HG03520 (cell line): ENCODE data around the gene ITPKB.

Source experiments
- ATAC-seq: cut with Tn5 transposase; IDR thresholded peaks from one replicate; pipeline ENCODE4 v1.9.1; 2021; ENCODE audit warnings: mild to moderate bottlenecking, moderate library complexity; ENCODE audit not compliant: unreplicated experiment

Gene ITPKB

DNA sequence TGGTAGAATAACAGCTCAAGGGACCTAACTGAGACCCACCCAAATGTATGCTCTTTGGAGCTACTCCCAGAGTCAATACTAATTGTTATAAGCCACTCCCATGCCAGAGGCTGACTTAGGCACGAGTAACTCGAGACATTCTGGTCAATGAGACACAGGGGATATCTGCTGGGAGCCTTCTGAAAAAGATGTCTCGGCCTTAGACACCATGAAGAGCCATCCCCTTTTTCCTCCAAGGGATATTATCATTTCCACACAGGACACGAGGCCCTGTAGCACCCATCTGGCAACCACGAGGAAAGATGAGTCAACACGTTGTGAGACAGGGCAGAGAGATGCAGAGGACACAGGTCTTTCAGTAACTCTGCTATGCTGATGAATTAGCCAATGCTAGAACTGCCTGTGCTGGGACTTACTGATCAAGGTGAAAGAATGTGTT is 30.7 kb downstream of the ITPKB start:
- ATAC-seq, result no peak

DNA sequence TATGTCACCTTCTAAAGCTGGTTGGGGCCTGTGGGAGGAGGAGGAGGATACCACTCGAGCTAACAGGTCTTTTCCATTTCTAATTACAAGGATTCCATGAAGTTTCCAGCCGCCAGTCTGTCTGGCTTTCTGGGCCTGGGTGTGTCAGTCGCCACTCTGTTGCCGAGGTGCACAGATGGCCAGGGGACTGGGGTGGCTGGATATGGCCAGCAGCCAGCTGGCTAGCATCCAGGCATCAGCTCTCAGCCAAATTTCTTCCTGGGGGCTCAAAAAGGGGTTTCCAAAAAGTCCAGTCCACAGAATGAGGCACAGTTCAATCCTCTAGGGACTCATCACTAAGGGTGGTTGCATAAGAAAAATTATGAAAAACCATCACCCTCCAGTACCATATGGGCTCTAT is 32.4 kb downstream of the ITPKB start:
- no peak for ATAC-seq

DNA sequence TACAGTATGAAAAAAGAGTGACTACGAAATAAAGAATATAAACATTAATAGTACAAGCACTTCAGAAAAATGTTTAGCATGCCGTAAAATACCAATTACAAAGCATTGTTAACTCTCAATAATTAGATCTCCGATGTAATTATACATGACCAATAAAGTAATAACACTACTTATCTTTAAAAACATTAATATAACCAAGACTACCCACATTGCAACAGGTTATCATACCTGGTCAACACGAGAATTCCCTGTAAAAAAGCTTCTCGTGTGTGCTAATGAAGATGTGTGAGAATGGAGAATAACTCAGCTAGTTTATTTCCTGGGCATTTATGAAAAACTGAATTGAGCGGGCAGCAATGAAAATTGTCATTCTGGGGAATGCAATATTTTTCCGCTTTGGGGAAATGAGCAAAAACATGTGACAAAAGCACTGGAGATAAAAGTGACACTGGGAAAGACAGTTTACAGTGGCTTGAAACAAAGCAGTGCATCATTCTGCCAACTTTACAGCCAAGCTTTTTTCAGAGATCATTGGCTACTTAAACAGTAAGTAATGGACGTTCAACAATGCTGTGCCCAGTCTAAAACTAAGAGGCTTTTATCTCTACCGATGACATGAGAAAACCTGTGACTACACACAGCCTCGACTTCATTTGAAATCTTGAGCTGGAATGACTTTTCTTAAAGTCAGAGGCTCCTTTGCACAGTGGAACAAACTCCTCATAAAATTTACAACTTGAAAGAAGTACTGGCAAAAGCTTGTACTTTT is 34.7 kb downstream of the ITPKB start:
- ATAC-seq, result no peak

DNA sequence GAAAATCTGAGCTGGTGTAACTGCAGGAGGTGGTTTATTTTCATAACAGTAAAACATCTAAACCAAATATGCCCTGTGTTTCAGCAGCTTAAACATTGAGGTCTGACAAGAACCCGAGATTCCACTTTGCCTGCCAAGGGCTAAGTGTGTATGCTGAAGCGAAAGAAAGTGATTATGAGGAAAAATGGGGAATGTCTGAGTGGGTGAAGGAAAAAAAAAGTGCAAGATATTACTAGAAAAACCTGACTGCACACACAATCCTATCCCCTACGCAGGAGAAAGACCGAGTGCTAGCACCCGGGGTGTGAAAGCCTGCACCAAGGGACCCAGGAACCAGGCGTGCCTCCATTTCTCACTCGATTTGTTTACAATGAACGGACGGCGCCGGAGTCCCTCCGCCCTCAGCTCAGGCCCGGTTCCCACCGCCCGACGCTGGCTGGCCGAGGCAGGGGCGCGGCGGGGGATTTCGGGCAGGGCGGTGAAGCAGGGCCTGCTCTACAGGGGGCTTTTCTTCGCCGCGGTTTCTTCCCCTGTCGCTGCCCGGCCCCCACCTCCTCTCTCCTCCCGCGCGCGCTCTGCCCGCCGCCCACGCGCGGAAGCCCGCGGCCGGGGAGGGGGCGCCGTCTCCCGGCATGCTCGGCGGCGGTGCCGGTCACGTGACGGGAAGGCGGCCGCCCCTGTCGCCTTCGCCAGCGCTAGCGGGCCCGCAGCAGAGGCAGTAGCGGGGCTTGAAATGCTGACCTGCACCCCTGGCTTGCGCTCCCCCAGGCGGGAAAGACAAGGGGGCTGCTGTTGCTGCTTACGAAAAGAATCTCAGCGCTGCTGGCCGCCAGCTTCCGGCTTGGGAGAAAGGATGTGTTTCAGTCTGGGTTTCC is 35.9 kb downstream of the ITPKB start:
- peak; percentile 67 for ATAC-seq

DNA sequence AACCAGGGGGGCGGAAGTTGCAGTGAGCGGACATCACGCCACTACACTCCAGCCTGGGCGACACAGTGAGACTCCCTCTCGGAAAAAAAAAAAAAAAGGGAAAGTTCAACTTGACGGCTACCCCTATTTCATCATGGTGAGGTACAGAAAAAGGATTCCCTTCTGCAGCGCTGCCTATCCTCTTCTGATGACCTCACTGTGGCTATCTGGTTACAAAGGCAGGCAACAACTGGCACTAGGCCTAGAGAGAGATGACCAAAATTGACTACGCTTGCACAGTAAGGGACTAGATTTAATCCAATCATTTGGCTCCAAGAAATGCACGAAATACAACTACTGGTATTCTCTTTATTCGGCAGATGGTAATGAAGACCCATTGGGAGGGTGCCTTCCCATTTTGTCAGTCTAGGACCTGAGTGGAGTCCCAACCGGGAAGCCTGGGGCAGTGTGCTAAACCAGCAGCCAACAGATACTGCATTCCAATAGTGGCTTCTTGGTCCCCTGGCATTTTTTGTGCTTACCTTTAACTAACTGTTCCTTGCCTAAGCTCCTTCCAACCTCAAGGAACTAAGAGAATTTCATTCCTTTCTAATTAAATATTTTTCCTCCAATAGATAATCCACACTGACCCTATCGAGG is 36.6 kb downstream of the ITPKB start:
- ATAC-seq, result no peak

DNA sequence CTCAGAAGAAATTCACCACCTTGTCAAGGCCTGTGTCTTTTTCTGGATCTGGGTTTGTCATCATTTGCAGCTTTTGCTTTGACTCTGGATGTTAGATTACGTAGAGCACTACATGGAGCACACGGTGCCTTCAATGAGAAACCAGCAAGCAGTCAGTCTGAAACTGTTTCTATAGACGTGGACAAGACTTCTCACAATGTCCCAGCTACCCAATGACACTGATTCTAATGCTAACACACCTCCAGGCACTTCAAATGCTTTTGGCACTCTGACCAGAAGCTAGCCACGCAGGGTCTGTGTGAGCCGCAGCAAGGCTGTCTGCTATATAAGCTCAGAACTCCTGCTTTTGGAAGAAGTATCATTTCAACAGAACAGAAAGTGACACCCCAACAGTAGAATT is 38.2 kb downstream of the ITPKB start:
- ATAC-seq, result no peak

DNA sequence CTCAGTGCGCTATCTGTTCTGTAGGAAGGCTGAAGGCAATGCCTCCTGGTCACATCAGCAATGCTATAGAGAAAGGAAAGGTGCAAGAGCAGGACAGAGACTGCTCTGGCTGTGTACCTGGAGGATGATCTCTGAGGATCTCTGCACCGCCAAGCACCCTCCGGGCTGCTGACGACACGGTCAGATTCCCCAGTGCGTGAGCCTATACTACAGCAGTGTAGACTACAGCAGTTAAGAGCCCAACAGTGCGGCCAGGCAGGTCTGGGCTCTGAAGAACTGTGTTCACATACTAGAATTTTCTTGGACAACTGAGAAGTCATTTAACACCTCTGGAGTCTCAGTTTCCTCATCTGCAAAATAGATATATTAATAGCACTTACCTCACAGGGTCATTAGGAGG is 39.9 kb downstream of the ITPKB start:
- ATAC-seq, result no peak

DNA sequence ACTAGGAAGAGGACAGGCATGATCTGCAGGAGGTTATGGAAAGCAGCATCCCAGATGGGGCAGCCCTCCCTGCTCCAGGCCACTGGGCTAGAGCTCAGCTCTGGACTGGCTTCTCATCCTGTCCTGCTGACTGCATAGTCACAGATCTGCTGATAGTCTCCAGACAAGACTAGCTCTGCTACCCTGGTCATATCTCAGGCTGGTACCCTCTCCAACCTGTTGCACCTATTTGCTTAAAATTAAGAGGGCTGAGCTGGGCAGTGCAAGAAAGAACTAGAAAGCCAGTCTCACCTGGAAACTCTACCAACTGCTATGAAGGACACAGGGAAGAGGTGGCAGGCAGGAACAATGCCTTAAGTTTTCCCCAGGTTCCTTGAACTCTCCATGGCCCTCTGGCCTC is 40.4 kb downstream of the ITPKB start:
- ATAC-seq, result no peak

DNA sequence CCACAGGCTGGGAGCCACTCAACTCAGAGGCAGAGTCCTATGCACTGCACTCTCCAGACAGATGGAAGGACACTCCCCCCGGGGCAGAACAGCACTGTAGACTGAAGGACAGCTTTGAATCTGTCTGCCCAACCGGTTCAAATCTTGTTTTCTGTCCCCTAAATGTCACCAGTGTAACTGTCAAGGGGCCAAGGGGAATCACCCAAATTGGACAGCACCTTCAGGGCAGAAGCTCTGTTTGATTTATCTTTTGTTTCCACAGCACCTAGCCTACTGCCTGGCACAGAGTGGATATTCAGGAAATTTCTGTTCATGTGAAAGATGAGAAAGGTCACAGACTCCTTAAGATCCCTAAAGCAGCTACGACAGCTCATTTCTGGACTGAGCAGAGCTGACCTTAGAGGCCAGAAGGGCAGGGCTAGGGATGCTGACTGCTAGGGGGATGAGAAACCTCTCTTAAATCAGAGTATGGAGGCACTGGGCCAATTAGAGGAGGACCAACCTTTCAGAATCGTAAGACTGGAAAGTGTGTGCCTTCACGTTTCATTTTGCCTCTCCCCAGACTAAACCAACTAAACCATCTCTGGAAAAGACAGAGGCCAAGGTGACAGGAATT is 41.0 kb downstream of the ITPKB start:
- ATAC-seq, result no peak

DNA sequence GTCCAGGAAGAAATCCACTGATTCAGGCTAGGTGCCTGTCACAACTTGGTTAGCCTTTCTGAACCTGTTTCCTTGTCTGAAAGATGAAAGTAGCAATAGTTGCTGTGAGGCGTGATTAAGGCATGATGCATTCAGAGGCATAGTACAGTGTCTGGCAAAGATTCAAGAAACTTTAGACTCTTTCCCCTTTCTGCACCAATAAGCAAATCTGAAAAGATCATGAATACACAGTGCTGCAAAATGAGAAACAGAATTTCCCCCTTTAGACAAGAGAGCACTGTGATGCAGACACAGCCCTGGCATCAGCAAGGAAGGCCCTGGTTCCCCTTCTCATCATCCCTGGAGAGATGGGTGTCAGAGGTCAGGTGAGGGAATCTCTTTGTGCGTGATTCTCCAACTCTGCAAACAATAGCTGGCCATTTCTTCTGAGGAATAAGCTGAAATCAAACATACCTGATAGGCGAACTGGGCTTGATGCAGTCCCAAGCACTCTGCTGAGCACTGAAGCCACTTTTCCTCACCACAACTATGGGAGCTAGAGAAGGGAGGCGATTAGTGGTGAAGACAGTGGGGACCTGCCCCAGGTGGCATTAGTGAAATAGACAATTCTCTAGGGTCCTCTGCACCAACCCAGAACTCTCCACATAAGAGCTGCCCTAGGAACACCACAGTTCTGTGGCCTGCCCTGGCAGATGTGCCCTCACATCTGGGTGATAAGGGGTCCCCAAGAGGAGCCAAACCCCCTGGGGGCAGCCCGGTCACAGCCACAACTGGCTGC is 41.7 kb downstream of the ITPKB start:
- ATAC-seq, result no peak

DNA sequence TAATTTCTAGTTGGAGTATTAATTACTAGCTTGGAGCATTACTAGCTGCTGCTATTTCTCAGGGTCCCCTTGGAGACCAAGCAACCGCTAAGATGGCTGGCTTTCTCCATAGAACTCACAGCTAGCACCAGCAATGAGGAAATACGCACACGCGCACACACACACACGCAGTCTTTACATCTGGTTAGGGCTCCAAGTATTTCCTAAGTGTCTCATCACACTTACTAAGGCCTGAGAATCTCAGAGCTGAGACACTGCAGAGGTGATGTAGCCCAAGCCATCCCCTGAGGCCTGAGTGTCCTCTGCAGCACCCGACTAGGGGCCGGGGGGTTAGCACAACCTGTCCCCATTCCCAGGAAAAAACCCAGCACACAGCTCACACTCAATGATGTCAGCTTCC is 42.5 kb downstream of the ITPKB start:
- ATAC-seq, result no peak

DNA sequence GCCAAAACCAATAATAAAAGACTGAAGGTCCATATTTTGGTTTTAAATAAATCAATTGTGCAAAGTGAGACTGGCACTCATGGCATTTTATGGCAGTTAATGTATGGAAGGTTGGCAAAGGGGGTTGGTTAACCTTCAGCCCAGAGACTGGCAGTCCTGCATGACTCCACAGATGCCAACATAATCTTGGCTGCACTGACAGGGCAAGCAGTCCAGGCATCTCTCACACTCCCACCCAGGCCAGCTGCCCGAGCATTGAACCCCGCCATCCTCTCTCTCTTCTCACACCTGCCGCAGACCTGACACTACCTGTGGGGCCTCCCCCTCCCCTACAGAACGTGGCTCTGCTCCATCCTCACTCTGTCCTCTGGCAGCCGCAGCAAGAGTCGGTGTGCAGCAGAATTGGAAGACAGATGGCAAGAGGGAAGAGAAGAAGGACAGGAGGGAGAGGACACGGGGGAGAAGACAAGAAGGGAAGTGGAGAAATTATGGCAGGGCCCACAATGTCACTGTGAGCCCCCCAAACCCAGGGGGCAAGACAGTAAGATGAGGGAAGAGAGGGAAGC is 43.7 kb downstream of the ITPKB start:
- ATAC-seq, result no peak

DNA sequence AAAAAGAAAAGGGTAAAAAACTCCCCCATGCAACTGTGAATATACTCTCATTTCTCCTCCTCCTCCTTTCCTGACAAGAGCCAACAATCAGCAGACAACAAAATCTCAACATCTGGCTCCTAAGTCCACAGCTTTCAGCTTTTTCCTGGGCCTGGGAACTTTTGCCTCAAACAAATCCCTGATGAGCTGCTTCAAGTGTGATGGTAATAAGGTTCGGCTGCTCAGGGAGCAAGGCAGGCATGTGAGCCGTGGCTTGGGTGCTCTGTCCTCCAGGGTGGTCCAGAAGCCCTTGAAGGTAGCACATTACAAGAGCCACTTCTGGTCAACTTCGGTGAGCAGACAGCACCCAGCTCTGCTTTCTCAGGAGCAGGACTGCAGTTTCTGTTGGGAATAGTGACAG is 46.3 kb downstream of the ITPKB start:
- ATAC-seq, result no peak

DNA sequence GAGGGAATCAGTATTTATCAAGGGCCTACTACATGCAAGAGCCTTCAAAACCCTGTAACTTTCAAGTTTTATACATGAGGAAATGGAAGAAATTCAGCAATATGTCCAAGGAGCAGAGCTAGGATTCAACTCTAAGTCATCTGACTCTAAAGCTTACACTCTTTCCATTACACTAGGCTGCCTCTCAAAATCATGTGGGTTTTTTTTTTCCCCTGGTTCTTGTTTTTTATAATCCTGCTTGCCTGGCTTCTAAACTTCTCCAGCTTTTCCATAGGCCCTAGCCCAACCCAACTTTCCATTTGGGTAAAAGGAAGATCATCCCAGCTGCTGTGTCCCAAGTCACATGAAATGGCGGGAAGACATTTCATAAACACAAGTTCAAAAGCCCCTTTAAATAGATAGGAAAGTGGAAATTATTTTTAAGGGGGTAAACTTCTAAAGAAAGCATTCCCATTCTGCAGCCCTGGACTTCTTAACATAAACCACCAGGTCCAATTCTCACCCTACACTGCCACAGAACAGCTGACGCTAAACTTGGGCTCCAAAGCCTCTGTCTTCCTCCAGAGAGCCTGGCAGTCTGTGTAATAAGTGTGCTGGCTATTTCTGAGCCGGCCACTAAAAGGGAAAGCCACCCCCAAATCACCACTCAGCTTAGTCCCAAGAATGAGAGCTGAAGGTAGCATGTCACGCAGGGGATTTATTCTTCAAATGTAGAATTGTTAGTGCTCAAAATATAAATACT is 46.9 kb downstream of the ITPKB start:
- no peak for ATAC-seq

DNA sequence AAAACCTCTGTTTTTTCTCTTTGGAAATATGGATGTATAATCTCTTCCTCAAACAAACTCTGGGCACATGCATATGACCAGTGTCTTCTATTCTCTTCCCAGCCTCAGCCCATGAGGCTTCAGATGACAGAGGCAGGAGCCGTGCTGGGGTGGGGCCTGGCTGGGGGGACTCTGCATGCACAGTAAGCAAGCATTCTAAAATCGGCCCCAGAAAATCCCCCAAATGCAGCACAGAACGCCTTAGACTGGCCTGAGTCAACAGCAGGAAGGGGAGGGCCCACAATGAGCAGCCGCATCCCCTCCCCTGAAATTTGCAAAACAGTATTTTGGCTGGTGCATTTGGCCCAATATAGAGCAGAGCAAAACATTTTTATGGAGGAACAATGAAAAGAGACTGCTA is 47.8 kb downstream of the ITPKB start:
- ATAC-seq, result peak; percentile 69

DNA sequence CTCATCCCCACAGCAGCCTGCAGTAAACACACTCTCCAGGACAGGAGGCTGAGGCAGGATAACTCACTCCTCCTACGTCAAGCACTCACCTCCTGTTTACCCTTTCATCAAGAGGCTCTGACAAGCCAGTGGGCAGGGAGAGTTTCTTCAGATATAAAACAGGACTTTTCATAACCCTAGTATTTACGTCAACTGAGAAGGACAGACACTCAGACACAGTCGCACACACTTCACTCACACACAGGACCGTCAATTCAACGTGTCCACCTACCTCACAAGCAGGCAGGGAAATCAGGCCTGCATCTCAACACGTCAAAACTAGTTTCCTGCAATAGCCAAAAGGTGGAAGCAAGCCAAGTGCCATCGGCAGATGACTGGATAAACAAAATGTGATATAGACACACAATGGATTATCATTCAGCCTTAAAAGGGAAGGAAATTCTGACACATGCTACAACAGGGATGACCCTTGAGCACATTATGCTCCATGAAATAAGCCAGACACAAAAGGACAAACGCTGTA is 48.6 kb downstream of the ITPKB start:
- no peak for ATAC-seq

DNA sequence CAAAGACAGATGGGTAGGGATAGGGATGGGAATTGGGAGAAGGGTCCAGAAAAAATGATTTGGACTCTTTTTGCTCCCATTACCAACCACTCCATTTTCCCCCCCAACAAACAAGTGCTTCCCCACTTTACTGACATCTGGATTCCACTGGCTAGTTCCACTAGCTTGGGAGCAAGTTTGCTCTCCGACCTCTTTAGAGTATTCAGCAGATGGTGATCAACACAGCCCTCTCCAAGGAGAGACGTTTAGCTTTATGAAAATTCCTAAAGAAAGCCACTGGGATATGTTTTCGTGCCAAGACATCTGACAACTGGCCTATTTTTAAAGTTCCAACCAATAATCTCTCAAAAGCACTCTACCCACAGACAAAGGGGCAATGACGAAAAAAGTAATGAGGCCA is 50.3 kb downstream of the ITPKB start:
- no peak for ATAC-seq

DNA sequence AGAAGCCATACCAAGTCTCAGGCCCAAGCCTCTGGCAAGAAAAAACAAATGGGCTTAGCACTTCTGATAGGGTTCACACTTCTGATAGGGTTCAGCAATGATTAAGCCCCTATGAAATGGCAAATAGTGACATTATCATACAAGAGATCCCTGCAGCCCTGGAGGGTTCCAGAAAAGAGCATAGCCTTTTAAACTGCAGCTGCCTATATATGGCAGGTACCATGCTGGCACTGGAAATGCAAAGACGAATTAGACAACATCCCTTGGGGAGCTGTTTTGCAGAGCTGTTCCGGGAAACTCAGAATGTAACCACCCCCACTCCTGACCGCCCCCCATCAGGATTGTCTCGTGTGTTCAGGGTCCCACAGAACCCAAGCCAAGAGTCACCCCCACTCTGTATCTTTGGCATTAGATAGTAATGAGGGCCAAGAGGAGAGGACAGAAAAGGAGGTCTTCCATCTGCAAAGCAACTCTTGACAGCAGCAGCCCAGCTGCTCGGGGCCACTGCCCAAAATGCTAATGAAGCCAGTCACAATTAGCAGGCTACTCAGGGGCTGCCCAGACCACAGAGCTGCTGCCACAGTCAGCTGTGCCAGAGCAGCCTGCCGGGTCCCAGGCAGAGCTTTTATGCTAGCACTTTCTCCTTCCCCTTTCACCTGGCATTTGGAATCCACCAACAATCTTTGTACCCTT is 50.9 kb downstream of the ITPKB start:
- no peak for ATAC-seq

DNA sequence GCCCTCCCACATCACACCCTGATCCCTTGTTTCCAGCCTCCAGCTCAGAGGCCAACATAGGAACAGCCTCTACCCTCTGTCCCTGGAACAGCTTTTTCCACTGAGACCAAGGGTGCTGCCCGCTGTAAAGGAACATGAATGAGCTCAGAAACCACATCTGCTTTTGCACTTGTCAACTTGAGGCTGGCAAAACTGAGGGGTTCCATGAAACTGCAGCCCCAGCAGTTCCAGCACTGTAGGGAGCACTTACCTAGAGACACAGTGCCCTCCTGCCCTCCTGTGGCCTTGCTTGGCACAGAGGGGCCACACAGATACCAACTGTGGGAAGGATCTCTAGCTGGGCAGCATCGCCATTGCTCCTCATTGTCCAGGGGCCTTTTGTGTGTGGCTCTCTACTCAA is 51.7 kb downstream of the ITPKB start:
- ATAC-seq, result no peak
